NOMO-1 treated with dmso at 0.1 percent for 144 hours (cell line): Measurements from ENCODE around the gene CAPN8.
A peak's percentile ranks its signal among the peaks of the same experiment; 100 is the strongest.
"Not testable (repeated sequence)": the region's sequence is repeated elsewhere in the genome, so short reads cannot be mapped to it uniquely, and the experiment has no call there.

Source experiments
- DNase-seq: peaks from one replicate; lab custom pipeline; 2025; ENCODE audit not compliant: unreplicated experiment; lab: John Stamatoyannopoulos, UW

Gene CAPN8

DNA sequence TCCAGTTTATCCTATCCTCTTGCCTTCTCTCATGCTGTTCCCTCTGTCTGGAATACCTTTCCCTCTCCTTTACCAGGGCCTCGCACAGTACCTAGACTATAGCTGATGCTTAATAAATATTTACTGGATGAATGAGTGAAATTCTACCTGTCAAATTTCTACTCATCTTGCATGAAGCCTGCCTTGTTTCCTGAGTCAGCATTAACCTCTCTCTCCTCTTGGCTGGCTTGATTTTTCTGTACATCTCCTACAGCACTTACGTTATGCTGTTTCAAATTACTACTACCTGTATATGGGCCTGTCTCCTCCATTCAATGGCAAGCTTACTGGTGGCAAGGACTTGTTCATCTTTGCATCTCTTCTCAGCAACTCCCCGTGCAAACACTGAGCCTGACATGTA is 130.8 kb downstream of the CAPN8 start:
- no peak for DNase-seq

- no peak for DNase-seq
Observed at GRCh38 chr1:223533708-223534107, 131.8 kb downstream of the CAPN8 start.

DNA sequence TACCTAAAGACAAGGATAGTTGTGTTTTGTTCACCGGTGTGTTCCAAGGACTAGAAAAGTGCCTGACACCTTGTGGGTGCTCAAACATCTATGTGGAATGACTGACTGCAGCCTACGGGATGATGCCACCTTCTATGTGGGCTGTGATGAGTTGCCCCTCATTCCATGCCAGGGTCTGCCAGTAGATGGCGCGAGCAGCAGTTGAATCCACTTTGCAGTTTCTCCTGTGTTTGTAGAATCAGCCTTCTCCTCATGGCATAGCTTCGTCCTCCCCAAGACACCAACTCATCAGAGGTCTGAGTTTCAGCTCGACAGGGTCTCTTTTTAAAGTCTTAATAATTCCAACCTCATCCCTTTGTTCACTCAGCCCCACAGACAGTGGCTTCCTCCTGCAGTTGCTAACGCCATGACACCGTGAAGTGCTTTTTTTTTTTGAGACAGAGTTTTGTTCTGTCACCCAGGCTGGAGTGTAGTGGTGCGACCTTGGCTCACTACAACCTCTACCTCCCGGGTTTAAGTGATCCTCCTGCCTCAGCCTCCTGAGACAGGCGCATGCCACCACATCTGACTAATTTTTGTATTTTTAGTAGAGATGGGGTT is 133.7 kb downstream of the CAPN8 start:
- DNase-seq, result peak; percentile 10

GRCh38 chr1:223525957-223526356 is 139.5 kb downstream of the CAPN8 start:
- no peak for DNase-seq

DNA sequence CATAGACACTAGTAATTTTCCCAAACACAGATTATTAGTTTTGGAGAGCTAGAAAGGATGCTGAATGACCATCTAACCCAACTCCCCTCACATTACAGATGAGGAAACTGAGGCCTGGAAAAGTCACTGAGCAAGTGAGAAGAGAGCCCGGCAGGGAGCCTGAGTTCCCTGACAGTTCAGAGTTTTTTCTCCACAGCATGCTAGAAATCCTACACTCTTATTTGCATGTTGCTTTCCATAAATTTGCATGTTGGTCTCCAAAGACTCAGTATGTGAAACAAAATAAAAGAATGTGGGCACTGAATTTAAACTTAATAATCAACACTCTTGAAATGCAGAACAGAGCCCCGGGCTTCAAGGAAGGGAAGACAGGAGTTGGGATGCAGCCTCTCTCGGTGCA is 140.0 kb downstream of the CAPN8 start:
- DNase-seq, result no peak

GRCh38 chr1:223524930-223525451 is 140.5 kb downstream of the CAPN8 start:
- DNase-seq, result no peak

DNA sequence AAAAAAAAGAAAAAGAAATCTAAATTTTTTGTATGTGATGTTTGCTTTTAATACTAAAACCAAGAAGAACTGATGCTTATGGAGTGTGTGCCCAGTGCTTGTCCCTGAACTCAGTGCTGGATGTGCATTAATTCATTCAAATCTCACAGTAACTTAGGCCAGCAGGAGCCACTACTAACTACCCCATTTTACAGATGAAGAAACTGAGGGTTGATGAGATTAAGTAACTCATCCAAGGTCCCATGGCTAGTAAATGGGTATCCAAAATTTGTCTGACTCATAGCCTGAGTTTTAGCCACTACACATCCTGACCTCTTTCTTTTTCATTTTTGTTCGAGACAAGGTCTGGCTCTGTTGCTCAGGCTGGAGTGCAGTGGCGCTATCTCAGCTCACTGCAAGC is 144.4 kb downstream of the CAPN8 start:
- DNase-seq, result no peak

DNA sequence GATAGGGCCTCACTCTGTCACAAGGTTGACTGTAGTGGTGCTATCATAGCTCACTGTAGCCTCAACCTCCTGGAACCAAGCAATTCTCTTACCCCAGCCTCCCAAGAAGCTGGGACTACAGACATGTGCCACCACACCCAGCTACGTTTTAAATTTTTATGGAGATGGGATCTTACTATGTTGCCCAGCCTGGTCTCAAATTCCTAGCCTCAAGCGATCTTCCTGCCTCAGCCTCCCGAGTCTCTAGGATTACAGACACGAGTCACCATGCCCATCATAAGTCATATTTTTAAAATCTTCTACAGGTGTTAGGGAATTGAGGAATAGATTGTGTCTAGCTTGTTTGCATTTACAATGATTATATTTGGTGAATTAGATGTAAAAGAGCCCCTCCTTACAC is 145.3 kb downstream of the CAPN8 start:
- no peak for DNase-seq

DNA sequence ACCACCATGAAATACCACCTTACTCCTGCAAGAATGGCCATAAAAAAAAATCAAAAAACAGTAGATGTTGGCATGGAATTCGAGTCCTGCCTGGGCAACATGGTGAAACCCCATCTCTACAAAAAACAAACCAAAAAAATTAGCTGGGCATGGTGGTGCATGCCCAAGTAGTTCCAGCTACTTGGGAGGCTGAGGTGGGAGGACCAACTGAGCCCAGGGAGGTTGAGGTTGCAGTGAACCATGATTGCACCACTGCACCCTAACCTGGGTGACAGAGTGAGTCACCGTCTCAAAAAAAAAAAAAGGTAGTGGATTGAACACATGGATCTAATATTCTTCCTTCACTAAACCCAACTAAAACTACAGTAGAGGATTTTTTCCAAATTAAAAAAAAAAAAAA is 146.4 kb downstream of the CAPN8 start:
- DNase-seq, result no peak

DNA sequence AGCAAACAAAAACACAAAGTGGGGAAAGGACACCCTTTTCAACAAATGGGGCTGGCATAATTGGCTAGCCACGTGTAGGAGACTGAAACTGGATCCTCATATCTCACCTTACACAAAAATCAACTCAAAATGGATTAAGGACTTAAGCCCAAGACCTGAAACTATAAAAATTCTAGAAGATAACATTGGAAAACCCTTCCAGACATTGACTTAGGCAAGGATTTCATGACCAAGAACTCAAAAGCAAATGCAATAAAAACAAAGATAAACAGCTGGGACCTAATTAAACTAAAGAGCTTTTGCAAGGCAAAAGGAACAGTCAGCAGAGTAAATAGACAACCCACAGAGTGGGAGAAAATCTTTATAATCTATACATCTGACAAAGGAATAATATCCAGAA is 146.9 kb downstream of the CAPN8 start:
- DNase-seq, result not testable (repeated sequence)

- no peak for DNase-seq
Observed at GRCh38 chr1:223515926-223516325, 149.6 kb downstream of the CAPN8 start.

- DNase-seq, result no peak
Observed at GRCh38 chr1:223515421-223515820, 150.1 kb downstream of the CAPN8 start.

DNA sequence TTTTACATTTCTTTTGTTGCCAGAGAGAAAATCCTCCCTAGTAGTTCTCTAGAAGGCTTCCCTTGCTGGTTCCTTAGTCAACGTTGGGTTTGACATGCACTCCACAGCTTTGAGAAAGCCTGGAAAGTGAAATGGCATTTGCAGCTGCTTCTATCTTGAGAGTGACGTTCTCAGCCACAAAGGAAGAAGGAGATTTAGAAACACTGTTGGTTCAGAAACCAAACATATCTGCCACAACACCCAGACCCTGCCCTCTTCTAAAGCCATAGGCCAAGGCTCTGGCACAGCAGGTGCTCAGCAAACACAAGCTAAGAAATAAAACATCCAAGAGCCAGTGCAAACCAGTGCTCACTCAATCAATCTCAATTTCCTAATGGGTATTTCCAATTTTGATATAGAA is 150.9 kb downstream of the CAPN8 start:
- DNase-seq, result no peak

DNA sequence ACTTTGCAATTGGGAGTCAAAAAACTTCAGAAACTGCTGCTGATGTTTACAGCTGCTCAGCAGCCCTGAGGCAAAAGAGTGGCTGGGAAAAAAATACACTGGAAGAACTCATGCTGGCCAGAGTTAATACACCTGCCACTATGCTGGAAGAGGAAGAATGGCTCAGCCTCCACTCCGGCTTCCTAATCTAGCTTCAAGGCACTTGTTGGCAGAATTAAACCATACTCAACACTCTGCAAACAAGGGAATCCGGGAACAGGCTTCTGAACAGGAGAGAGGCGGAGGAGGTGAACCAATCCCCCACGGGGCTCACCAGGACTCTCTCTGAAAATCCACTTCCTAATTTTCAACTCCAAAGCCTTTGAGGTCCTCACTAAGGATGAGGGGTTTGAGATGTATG is 152.2 kb downstream of the CAPN8 start:
- DNase-seq, result no peak

- no peak for DNase-seq
Observed at GRCh38 chr1:223512057-223512456, 153.4 kb downstream of the CAPN8 start.

GRCh38 chr1:223508796-223509195 is 156.7 kb downstream of the CAPN8 start:
- DNase-seq, result no peak

DNA sequence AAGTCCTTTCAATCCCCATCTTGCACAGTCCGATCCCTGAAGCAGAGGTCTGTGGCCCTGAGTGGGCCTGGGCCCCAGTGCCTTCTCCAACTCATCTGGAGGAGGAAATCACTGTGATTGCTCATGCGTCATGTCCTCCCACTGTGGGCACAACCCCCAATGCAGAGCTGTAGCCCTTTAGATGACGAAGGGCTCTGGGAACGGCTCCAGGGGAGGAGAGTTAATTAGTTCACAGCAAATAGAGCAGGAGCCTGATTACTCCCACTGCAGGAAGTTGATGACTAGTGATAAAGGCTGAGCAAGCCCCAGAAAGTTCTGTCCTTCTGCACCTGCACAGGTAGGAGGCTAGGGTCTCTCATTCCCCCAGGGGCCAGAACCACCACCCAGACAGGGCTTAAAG is 160.8 kb downstream of the CAPN8 start:
- no peak for DNase-seq

GRCh38 chr1:223503348-223503747 is 162.2 kb downstream of the CAPN8 start:
- no peak for DNase-seq

DNA sequence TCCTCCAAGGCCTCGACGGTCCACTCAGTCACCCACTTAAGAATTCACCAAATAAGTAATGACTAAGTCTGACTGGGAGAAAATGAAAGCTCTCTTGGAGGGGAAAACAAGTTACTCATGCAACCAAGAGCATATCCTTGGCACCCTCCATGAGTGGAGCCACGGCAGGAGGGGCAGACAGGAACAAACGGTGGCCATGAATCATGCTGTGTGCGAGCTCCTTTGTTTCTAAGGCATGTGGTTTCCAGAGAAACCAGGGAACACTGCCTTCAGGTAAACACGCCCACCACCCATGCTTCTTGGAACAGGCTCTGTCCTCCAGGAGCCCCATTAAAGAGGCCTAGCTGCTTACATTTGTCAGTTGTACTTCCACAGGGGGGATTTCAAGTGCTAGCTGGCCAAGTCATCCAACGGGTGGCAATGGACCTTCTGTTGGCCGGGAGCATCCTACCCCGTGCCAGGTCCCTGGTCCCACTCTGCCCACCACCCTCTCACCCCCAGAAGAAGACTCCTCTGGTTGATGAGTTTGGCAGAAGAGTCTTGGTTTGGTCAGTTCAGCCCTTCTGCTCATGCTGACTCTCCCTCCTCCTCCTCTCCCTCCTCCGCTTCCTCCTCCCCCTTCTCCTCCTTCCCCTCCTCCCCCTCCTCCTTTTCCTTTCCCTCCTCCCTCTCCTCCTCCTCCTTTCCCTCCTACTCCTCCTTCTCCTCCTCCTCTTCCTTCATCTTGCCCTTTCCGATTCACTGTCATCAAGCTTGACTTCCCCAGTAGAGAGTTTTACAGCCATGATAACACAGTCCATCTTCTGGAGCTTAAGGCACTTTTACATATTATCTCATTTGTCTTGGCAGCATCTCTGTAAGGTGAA is 164.7 kb downstream of the CAPN8 start:
- no peak for DNase-seq

DNA sequence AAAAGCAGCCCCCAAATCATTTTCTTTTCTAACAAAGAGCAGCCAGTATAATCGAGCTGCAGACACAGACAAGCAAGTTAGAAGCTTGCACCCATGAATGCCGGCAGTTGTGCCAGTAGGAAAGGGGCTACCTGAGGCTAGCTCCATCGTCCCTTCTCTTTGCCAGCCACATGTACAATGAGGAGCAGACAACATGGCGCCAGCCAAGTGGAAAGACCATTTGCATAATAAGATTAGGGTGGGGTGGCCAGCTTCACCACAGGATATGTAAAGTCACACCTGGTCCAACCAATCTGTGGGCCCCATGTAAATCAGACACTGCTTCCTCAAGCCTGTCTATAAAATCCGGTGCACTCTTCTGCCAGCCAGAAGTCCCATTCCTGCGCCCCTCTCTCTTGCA is 168.6 kb downstream of the CAPN8 start:
- no peak for DNase-seq

DNA sequence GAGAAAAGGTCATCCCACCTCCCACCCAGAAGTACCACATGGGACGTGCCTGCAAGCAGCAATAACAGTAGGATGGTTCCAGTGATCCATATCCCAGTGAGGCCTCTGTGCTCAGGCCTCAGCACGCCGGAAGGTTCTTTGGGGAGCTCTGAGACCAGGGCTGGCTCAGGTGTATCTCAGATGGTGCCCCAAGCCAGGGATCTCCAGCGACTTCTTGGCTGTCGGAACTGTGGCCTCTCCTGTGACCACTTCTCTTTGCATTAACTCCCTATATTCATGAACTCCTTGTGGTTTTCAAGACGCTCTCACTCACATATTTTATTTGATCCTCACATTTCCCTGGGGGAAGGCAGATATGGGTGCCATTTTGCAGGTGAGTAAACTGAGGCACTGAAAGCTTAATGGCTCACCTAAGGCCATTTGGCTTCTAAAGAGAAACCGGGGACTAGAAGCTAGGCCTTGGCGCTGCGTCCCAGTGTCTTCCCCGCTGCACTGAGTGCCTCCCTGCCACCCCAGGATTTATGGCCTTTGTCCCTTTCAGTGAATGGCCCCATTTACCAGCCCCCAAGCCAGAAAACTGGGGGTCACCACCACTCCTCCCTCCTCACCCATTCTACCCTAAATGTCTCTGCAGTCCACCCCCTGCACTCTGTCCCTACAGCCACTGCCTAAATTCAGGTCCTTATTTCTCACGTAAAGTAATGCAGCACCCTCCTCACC is 170.4 kb downstream of the CAPN8 start:
- no peak for DNase-seq

DNA sequence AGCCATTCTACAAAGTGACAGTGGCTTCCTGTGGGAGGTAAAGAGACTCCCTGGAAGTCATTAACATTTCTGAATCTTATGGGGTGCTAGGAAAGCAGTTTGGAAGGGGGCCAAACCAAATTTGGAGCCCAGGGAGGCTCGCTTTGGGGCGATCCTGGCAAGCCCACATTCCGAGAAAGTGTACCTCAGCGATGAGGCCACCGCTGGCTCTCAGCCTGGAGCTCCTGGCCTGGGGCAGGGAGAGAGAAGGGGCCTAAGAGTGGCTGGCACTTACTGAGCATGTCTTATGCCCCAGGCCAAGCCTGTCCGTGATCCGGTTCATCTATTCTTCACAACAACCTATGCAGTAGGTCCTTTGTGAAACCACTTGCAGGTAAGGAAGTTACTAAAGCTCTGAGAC is 173.5 kb downstream of the CAPN8 start:
- no peak for DNase-seq
